ENCODE results near the gene MRPL27.

MRPL27 gene

GRCh38 chr17:50356418-50356817 lies 16.6 kb downstream of the MRPL27 start:
- H3K4me3 ChIP-seq (replicated peaks; ENCODE audit: low read depth, low read length): no peak overlapping the region
- no peak for TF ChIP-seq CTCF (IDR thresholded peaks at IDR 0.05; ENCODE audit: low read depth, low read length, missing control alignments)
- no peak for DNase-seq (ENCODE audit: extremely low read depth, low read depth)

GRCh38 chr17:50355701-50356341 lies 17.2 kb downstream of the MRPL27 start:
- TF ChIP-seq CTCF (IDR thresholded peaks at IDR 0.05; ENCODE audit: low read depth, low read length, missing control alignments): no peak

GRCh38 chr17:50355336-50355700 lies 17.7 kb downstream of the MRPL27 start:
- no peak for TF ChIP-seq CTCF (IDR thresholded peaks at IDR 0.05; ENCODE audit: low read depth, low read length, missing control alignments)
- H3K4me3 ChIP-seq (replicated peaks; ENCODE audit: low read depth, low read length): no peak overlapping the region
- DNase-seq (ENCODE audit: extremely low read depth, low read depth): no peak

More at GRCh38 chr17:50355701-50356341, 17.2 kb downstream of the MRPL27 start:
- DNase-seq (ENCODE audit: extremely low read depth, low read depth): no peak
- H3K4me3 ChIP-seq (replicated peaks; ENCODE audit: low read depth, low read length): no peak overlapping the region

- TF ChIP-seq CTCF (IDR thresholded peaks at IDR 0.05; ENCODE audit: low read depth, low read length, missing control alignments): no peak
- no peak for DNase-seq (ENCODE audit: extremely low read depth, low read depth)
- H3K4me3 ChIP-seq (replicated peaks; ENCODE audit: low read depth, low read length): no peak overlapping the region
Measured at GRCh38 chr17:50354776-50355175, 18.2 kb downstream of the MRPL27 start.

- no peak for TF ChIP-seq CTCF (IDR thresholded peaks at IDR 0.05; ENCODE audit: low read depth, low read length, missing control alignments)
- no peak overlapping the region for H3K4me3 ChIP-seq (replicated peaks; ENCODE audit: low read depth, low read length)
- DNase-seq (ENCODE audit: extremely low read depth, low read depth): no peak
Measured at GRCh38 chr17:50354198-50354597, 18.8 kb downstream of the MRPL27 start.

- no peak for DNase-seq (ENCODE audit: extremely low read depth, low read depth)
- TF ChIP-seq CTCF (IDR thresholded peaks at IDR 0.05; ENCODE audit: low read depth, low read length, missing control alignments): no peak
- H3K4me3 ChIP-seq (replicated peaks; ENCODE audit: low read depth, low read length): no peak overlapping the region
Measured at GRCh38 chr17:50353600-50354195, 19.3 kb downstream of the MRPL27 start.

Measured in HFF-Myc (cell line).